ENCODE measurements around the gene YIF1B. TPM values are rescaled to one million over a fixed set of nuclear protein-coding genes. Genes with fewer than 3 reads are reported as not detected.

Gene YIF1B
- total and polyA plus RNA-seq, 2 donors (not counting 3 experiments of a cell fraction or from before 2014, with no cell fraction given), result 85.8 to 249 TPM

- no peaks in the 10 kb centered on the region for H3K36me3 ChIP-seq (ENCODE audit: control insufficient read depth in 2 of 2, extremely low read depth in 1 of 2, insufficient read depth in 2 of 2, low read length in 2 of 2)
- intact Hi-C loops (cut with micrococcal nuclease), result loop anchor here (1.0 to 2.0 kb wide), 3 partner anchors 12 to 26 kb away; partner anchors contain the start of genes GGN, PSMD8 and SPRED3
Observed at GRCh38 chr19:38362076-38362945, 46.6 kb upstream of the YIF1B start.

More at GRCh38 chr19:38362076-38362945, 46.6 kb upstream of the YIF1B start:
- no peak overlapping the region for H3K9ac ChIP-seq (replicated peaks; ENCODE audit: extremely low read depth, insufficient read depth, low read length)
- H3K27ac ChIP-seq (ENCODE audit: insufficient read depth, low read depth, low read length), result no peak overlapping the region
- H3K27me3 ChIP-seq (ENCODE audit: control insufficient read depth in 2 of 2, insufficient read depth in 2 of 2, low read length in 2 of 2), result peaks cover 9 to 14% of the 10 kb centered on the region in 2 experiments
- H3K4me3 ChIP-seq (replicated peaks in 1 of 3; ENCODE audit: insufficient read depth in 1 of 3, low read depth in 1 of 3, low read length in 3 of 3), result peak overlapping the region; percentile 42 to 49 (median 45)
- no TSS peak for BruUV-seq (replicated peaks)
- peak; percentile 87 for FAIRE-seq
- no peaks in the 10 kb centered on the region for H4K20me1 ChIP-seq (replicated peaks; ENCODE audit: control insufficient read depth, extremely low read depth, insufficient read depth, low read length)
- no peaks in the 10 kb centered on the region for H3K9me1 ChIP-seq (replicated peaks; ENCODE audit: control insufficient read depth, extremely low read depth, insufficient read depth, low read length)
- no peaks in the 10 kb centered on the region for H3K79me2 ChIP-seq (ENCODE audit: control insufficient read depth, insufficient read depth, low read length)
- H2AFZ ChIP-seq (ENCODE audit: low read depth, low read length), result peak overlapping the region; percentile 96
- no peaks in the 10 kb centered on the region for H3K9me3 ChIP-seq (replicated peaks; ENCODE audit: control insufficient read depth, insufficient read depth, low read length)
- peak overlapping the region; percentile 72 for H3K4me2 ChIP-seq (ENCODE audit: insufficient read depth, low read length)
- peak; percentile 55 for DNase-seq (ENCODE audit: low read depth, low spot score)
- peaks cover 3% of the 10 kb centered on the region for H3K4me1 ChIP-seq (ENCODE audit: control insufficient read depth, extremely low read depth, insufficient read depth, low read length)
- dilution Hi-C loops (cut with MboI; ENCODE audit: extremely low pct_ligation_motif_present, low sequenced_read_pairs), result no loop called here
- CTCF ChIA-PET, result interaction anchor here (0.6 to 1.9 kb wide), 5 partner anchors 10 to 40 kb away, joined by 3 to 9 read pairs (median 3); partner anchors contain the start of genes FAM98C and PSMD8
- POLR2A ChIA-PET, result interaction anchor here (1.7 kb wide), 1 partner anchor 12 kb away, joined by 7 read pairs; the partner anchor contains the start of gene PSMD8
- no peak for TF ChIP-seq GATA2 (IDR thresholded peaks at IDR 0.05; ENCODE audit: insufficient read depth, insufficient read length, low read depth, low read length)
- TF ChIP-seq POLR2A (IDR thresholded peaks at IDR 0.05; ENCODE audit: low read depth, low read length), result no peak
- TF ChIP-seq JUN (IDR thresholded peaks at IDR 0.05; ENCODE audit: borderline replicate concordance, insufficient read depth, insufficient read length, low read depth), result no peak
- TF ChIP-seq FOS (IDR thresholded peaks at IDR 0.05; ENCODE audit: borderline replicate concordance, insufficient read depth, low read length), result no peak
- TF ChIP-seq MAX (IDR thresholded peaks at IDR 0.05; ENCODE audit: insufficient read depth, insufficient read length), result no peak
- no peak for TF ChIP-seq EZH2 (IDR thresholded peaks at IDR 0.05; ENCODE audit: borderline replicate concordance, low read depth, low read length, severe bottlenecking)
- no peak for TF ChIP-seq MYC (IDR thresholded peaks at IDR 0.05; ENCODE audit: low read depth, low read length)
- no peak for TF ChIP-seq CTCF (IDR thresholded peaks at IDR 0.05; ENCODE audit: extremely low read depth in 1 of 2, insufficient read depth in 1 of 2, low read depth in 1 of 2, low read length in 2 of 2)
- no peak for TF ChIP-seq POLR2AphosphoS5 (IDR thresholded peaks at IDR 0.05; ENCODE audit: insufficient read depth, low read depth, low read length)
